Measurements from ENCODE around the gene MYH16.
"Not testable (repeated sequence)": the region's sequence is repeated elsewhere in the genome, so short reads cannot be mapped to it uniquely, and the experiment has no call there.

MYH16 gene

GRCh38 chr7:99272476-99273045 lies at the start of gene MYH16:
MYH16 (plus strand) TSS chr7:99272839.
- no peak for DNase-seq (ENCODE audit: low spot score)

GRCh38 chr7:99224263-99224898 lies 48.3 kb upstream of the MYH16 start:
- peak; percentile 95 for DNase-seq (ENCODE audit: low spot score)

GRCh38 chr7:99224899-99225265 lies 47.8 kb upstream of the MYH16 start:
- no peak for DNase-seq (ENCODE audit: low spot score)

- DNase-seq (ENCODE audit: low spot score): no peak
Observed at GRCh38 chr7:99229234-99229633, 43.4 kb upstream of the MYH16 start.

GRCh38 chr7:99232082-99232770 lies 40.4 kb upstream of the MYH16 start:
- DNase-seq (ENCODE audit: low spot score): no peak

GRCh38 chr7:99232955-99233354 lies 39.7 kb upstream of the MYH16 start:
- not testable (repeated sequence) for DNase-seq (ENCODE audit: low spot score)

GRCh38 chr7:99234185-99234584 lies 38.5 kb upstream of the MYH16 start:
- no peak for DNase-seq (ENCODE audit: low spot score)

GRCh38 chr7:99235925-99236324 lies 36.7 kb upstream of the MYH16 start:
- no peak for DNase-seq (ENCODE audit: low spot score)

GRCh38 chr7:99237876-99238275 lies 34.8 kb upstream of the MYH16 start:
- DNase-seq (ENCODE audit: low spot score): not testable (repeated sequence)

- no peak for DNase-seq (ENCODE audit: low spot score)
Observed at GRCh38 chr7:99238558-99239341, 33.9 kb upstream of the MYH16 start.

- DNase-seq (ENCODE audit: low spot score): no peak
Observed at GRCh38 chr7:99242682-99243081, 30.0 kb upstream of the MYH16 start.

- no peak for DNase-seq (ENCODE audit: low spot score)
Observed at GRCh38 chr7:99243751-99244337, 28.8 kb upstream of the MYH16 start.

GRCh38 chr7:99244939-99245338 lies 27.7 kb upstream of the MYH16 start:
- DNase-seq (ENCODE audit: low spot score): no peak

- no peak for DNase-seq (ENCODE audit: low spot score)
Observed at GRCh38 chr7:99248391-99249095, 24.1 kb upstream of the MYH16 start.

- DNase-seq (ENCODE audit: low spot score): no peak
Observed at GRCh38 chr7:99249985-99250575, 22.6 kb upstream of the MYH16 start.

GRCh38 chr7:99252166-99252895 lies 20.3 kb upstream of the MYH16 start:
- DNase-seq (ENCODE audit: low spot score): no peak

- no peak for DNase-seq (ENCODE audit: low spot score)
Observed at GRCh38 chr7:99253369-99253768, 19.3 kb upstream of the MYH16 start.

- no peak for DNase-seq (ENCODE audit: low spot score)
Observed at GRCh38 chr7:99254390-99254789, 18.2 kb upstream of the MYH16 start.

GRCh38 chr7:99255463-99255862 lies 17.2 kb upstream of the MYH16 start:
- DNase-seq (ENCODE audit: low spot score): no peak

GRCh38 chr7:99257065-99257464 lies 15.6 kb upstream of the MYH16 start:
- DNase-seq (ENCODE audit: low spot score): no peak

GRCh38 chr7:99257675-99258074 lies 15.0 kb upstream of the MYH16 start:
- DNase-seq (ENCODE audit: low spot score): no peak

All from LoVo (cell line).